Calu3 (cell line): ENCODE data around the gene DUSP10. TPM values are rescaled to one million over a fixed set of nuclear protein-coding genes. Genes with fewer than 3 reads are reported as not detected.

Source experiments
- BruUV-seq: library from RNA; stranded (reverse); fragments of 400-500 nt; replicated peaks from 2 replicates; lab custom pipeline; 2021; lab: Mats Ljungman, UMichigan
- CTCF ChIA-PET: fragments of 300-600 bp; sonication (Branson Sonifier 250); formaldehyde crosslinking; loops from one replicate; lab custom pipeline; 2022; ENCODE audit warnings: antibody characterized with exemption; lab: Charles Lee
- DNase-seq: peaks from one replicate; pipeline ENCODE4 v3.0.0; 2022
- H3K27ac Mint-ChIP-seq: one replicate; pipeline ENCODE4 v1.8.0; 2022; ENCODE audit warnings: mixed read lengths; ENCODE audit not compliant: unreplicated experiment
- H3K27me3 Mint-ChIP-seq: one replicate; pipeline ENCODE4 v1.8.0; 2022; ENCODE audit warnings: mixed read lengths; ENCODE audit not compliant: unreplicated experiment
- H3K36me3 Mint-ChIP-seq: one replicate; pipeline ENCODE4 v1.8.0; 2022; ENCODE audit warnings: mild to moderate bottlenecking, moderate library complexity, mixed read lengths; ENCODE audit not compliant: insufficient read depth, unreplicated experiment
- H3K4me1 Mint-ChIP-seq: one replicate; pipeline ENCODE4 v1.8.0; 2022; ENCODE audit warnings: mild to moderate bottlenecking, low read depth, mixed read lengths; ENCODE audit not compliant: unreplicated experiment
- H3K4me3 Mint-ChIP-seq: one replicate; pipeline ENCODE4 v1.8.0; 2022; ENCODE audit warnings: mild to moderate bottlenecking, low read depth, moderate library complexity, mixed read lengths; ENCODE audit not compliant: unreplicated experiment
- H3K9me3 Mint-ChIP-seq: one replicate; pipeline ENCODE4 v1.8.0; 2022; ENCODE audit warnings: low read depth, mixed read lengths; ENCODE audit not compliant: unreplicated experiment
- intact Hi-C: fragments of 100-400 bp; cut with micrococcal nuclease; formaldehyde crosslinking; loops from one replicate; pipeline ENCODE4 v1.10.0; 2022; ENCODE audit not compliant: unreplicated experiment
- total RNA-seq: library from RNA; stranded (reverse); gene quantifications from 2 replicates; pipeline ENCODE4 v1.2.3, GENCODE V29; 2022
- TF ChIP-seq, protein P1 (sequence below): fragments of 200-600 bp; IDR thresholded peaks from one replicate; pipeline ENCODE4 v1.8.0; 2022; ENCODE audit warnings: antibody characterized with exemption; ENCODE audit not compliant: unreplicated experiment

The DUSP10 gene
- total RNA-seq, 1 experiment from 2014 or later = 55.1 TPM

GRCh38 chr1:221693087-221693486, 48.8 kb downstream of the DUSP10 start:
- Mint-ChIP-seq H3K4me3 (no peak overlapping the region), H3K36me3 (peaks cover 12% of the 10 kb centered on the region), H3K27ac (no peak overlapping the region), H3K9me3 (no peaks in the 10 kb centered on the region), H3K27me3 (no peaks in the 10 kb centered on the region), H3K4me1 (peaks cover under 1% of the 10 kb centered on the region)
- CTCF ChIA-PET = no interaction called here
- DNase-seq = no peak
- no TSS peak for BruUV-seq
- intact Hi-C loops = no loop called here
- TF ChIP-seq, protein P1, sequence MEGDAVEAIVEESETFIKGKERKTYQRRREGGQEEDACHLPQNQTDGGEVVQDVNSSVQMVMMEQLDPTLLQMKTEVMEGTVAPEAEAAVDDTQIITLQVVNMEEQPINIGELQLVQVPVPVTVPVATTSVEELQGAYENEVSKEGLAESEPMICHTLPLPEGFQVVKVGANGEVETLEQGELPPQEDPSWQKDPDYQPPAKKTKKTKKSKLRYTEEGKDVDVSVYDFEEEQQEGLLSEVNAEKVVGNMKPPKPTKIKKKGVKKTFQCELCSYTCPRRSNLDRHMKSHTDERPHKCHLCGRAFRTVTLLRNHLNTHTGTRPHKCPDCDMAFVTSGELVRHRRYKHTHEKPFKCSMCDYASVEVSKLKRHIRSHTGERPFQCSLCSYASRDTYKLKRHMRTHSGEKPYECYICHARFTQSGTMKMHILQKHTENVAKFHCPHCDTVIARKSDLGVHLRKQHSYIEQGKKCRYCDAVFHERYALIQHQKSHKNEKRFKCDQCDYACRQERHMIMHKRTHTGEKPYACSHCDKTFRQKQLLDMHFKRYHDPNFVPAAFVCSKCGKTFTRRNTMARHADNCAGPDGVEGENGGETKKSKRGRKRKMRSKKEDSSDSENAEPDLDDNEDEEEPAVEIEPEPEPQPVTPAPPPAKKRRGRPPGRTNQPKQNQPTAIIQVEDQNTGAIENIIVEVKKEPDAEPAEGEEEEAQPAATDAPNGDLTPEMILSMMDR = peak; percentile 14

- TF ChIP-seq, protein P1 = no peak
- Mint-ChIP-seq H3K36me3 (peaks cover 8% of the 10 kb centered on the region), H3K9me3 (no peaks in the 10 kb centered on the region), H3K27ac (no peak overlapping the region), H3K4me3 (no peak overlapping the region), H3K27me3 (no peaks in the 10 kb centered on the region), H3K4me1 (no peaks in the 10 kb centered on the region)
- BruUV-seq = no TSS peak
- CTCF ChIA-PET = no interaction called here
- no peak for DNase-seq
- intact Hi-C loops = no loop called here
Measured at GRCh38 chr1:221692643-221693042, 49.2 kb downstream of the DUSP10 start.

- no peak overlapping the region for H3K27ac Mint-ChIP-seq
- H3K27me3 Mint-ChIP-seq = no peaks in the 10 kb centered on the region
- no peak overlapping the region for H3K4me3 Mint-ChIP-seq
- no peaks in the 10 kb centered on the region for H3K4me1 Mint-ChIP-seq
- TF ChIP-seq, protein P1 = no peak
- CTCF ChIA-PET = no interaction called here
- no peaks in the 10 kb centered on the region for H3K9me3 Mint-ChIP-seq
- peaks cover under 1% of the 10 kb centered on the region for H3K36me3 Mint-ChIP-seq
- intact Hi-C loops = no loop called here
- DNase-seq = no peak
- BruUV-seq = no TSS peak
Measured at GRCh38 chr1:221691261-221691660, 50.6 kb downstream of the DUSP10 start.

DNA sequence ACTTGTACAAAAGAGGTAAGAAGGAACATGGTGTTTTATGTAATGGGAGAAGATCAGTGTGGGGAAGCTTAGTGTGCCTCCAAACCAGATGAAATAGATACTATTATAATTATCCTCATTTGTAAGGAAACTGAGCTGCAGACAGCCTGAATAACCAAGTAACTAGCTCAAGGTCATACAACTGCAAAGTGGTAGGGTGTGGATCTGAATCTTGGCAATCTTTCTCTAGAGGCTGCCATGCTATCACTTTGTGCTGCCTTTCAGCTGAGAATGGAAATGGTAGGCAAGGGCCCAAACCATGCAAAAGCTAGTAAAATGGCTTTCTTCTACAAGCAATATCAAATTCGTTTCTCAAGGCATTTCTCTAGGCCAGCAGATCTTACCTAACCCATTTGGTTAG, 51.0 kb downstream of the DUSP10 start:
- Mint-ChIP-seq H3K4me1 (no peaks in the 10 kb centered on the region), H3K27me3 (no peaks in the 10 kb centered on the region), H3K27ac (no peak overlapping the region), H3K36me3 (no peaks in the 10 kb centered on the region), H3K4me3 (no peak overlapping the region), H3K9me3 (no peaks in the 10 kb centered on the region)
- CTCF ChIA-PET = interaction anchor here (0.8 to 1.2 kb wide), 2 partner anchors 17 to 51 kb away, joined by 3 to 6 read pairs; partner anchors contain the start of gene DUSP10
- no TSS peak for BruUV-seq
- TF ChIP-seq, protein P1 = no peak
- intact Hi-C loops = no loop called here
- DNase-seq = no peak
